CD4-positive, alpha-beta T cell treated with Interleukin-1 beta for 1 hour (primary cell): Measurements from ENCODE around the gene TTYH2.
"Not testable (repeated sequence)": the region's sequence is repeated elsewhere in the genome, so short reads cannot be mapped to it uniquely, and the experiment has no call there.

Experiments
- DNase-seq, 2 donors: peaks; one replicate each; pipeline ENCODE4 v3.0.0-alpha.2; 2020 to 2022

The TTYH2 gene

GRCh38 chr17:74212913-74213791, at the start of gene TTYH2:
TSS of gene TTYH2 (plus strand) at chr17:74213571. CDS start at chr17:74213588, 17 bp downstream.
- peak; percentile 79 to 82 for DNase-seq

- DNase-seq = no peak
Observed at GRCh38 chr17:74163836-74164235, 49.5 kb upstream of the TTYH2 start.

GRCh38 chr17:74164446-74165045, 48.8 kb upstream of the TTYH2 start:
- no peak for DNase-seq

- no peak for DNase-seq
Observed at GRCh38 chr17:74165797-74166365, 47.5 kb upstream of the TTYH2 start.

- no peak for DNase-seq
Observed at GRCh38 chr17:74170924-74171323, 42.4 kb upstream of the TTYH2 start.

- no peak for DNase-seq
Observed at GRCh38 chr17:74172700-74173099, 40.7 kb upstream of the TTYH2 start.

GRCh38 chr17:74176546-74177001, 36.8 kb upstream of the TTYH2 start:
- DNase-seq = peak; percentile 30

GRCh38 chr17:74177018-74177450, 36.3 kb upstream of the TTYH2 start:
- DNase-seq = no peak

GRCh38 chr17:74179576-74179975, 33.8 kb upstream of the TTYH2 start:
- DNase-seq = no peak

GRCh38 chr17:74180336-74180735, 33.0 kb upstream of the TTYH2 start:
- no peak for DNase-seq

GRCh38 chr17:74181341-74181740, 32.0 kb upstream of the TTYH2 start:
- no peak for DNase-seq

- no peak for DNase-seq
Observed at GRCh38 chr17:74182041-74182723, 31.2 kb upstream of the TTYH2 start.

- DNase-seq = no peak
Observed at GRCh38 chr17:74183411-74183810, 30.0 kb upstream of the TTYH2 start.

- no peak for DNase-seq
Observed at GRCh38 chr17:74185571-74186185, 27.7 kb upstream of the TTYH2 start.

- DNase-seq = no peak
Observed at GRCh38 chr17:74186498-74186897, 26.9 kb upstream of the TTYH2 start.

- no peak for DNase-seq
Observed at GRCh38 chr17:74187761-74188160, 25.6 kb upstream of the TTYH2 start.

- DNase-seq = not testable (repeated sequence)
Observed at GRCh38 chr17:74188687-74189086, 24.7 kb upstream of the TTYH2 start.

GRCh38 chr17:74190154-74190553, 23.2 kb upstream of the TTYH2 start:
- DNase-seq = peak in 1 of 2 donors; percentile 44

- no peak for DNase-seq
Observed at GRCh38 chr17:74190807-74191406, 22.5 kb upstream of the TTYH2 start.

- peak in 1 of 2 donors; percentile 55 for DNase-seq
Observed at GRCh38 chr17:74192950-74193781, 20.2 kb upstream of the TTYH2 start.

- no peak for DNase-seq
Observed at GRCh38 chr17:74194682-74195081, 18.7 kb upstream of the TTYH2 start.
